LNCAP (cell line): ENCODE data around the gene KLK7.

ENCODE experiments used
- CTCF ChIP-seq: fragments of 450-650 bp; IDR thresholded peaks from 2 replicates; pipeline ENCODE4 v1.5.1; 2017; ENCODE audit warnings: mild to moderate bottlenecking

The KLK7 gene

GRCh38 chr19:50959731-50960500 lies 23.8 kb downstream of the KLK7 start:
- no peak for TF ChIP-seq CTCF

GRCh38 chr19:50957587-50957986 lies 26.1 kb downstream of the KLK7 start:
- no peak for TF ChIP-seq CTCF

GRCh38 chr19:50952910-50953309 lies 30.8 kb downstream of the KLK7 start, which contains the start of gene KLK5:
Gene KLK5, minus strand, starts transcription at chr19:50953038. Its CDS starts 381 bp downstream, at chr19:50952657.
- TF ChIP-seq CTCF = no peak

- no peak for TF ChIP-seq CTCF
These were observed 33.9 kb downstream of the KLK7 start for GRCh38 chr19:50949861-50950260.

GRCh38 chr19:50947123-50947522 lies 36.6 kb downstream of the KLK7 start:
- no peak for TF ChIP-seq CTCF

GRCh38 chr19:50944795-50945194 lies 38.9 kb downstream of the KLK7 start:
- TF ChIP-seq CTCF = no peak

GRCh38 chr19:50943074-50943828 lies 40.5 kb downstream of the KLK7 start:
- TF ChIP-seq CTCF = no peak
